Stomach (tissue), 9 donors: ENCODE results near the gene SLC12A7. TPM values are rescaled to one million over a fixed set of nuclear protein-coding genes. Genes with fewer than 3 reads are reported as not detected.

Source experiments
- DNase-seq, 2 donors: peaks; one replicate each; pipeline versions ENCODE4 v3.0.0 to v3.0.0-alpha.2; 2013 to 2019
- H3K27ac ChIP-seq, 5 donors: fragments of 200-600 bp in 4 of 5; sonication (generic) in 4 of 5; one replicate each; pipeline ENCODE4 v1.5.1; 2013 to 2019; ENCODE audit warnings: mild to moderate bottlenecking in 1 of 5, moderate library complexity in 1 of 5
- H3K27me3 ChIP-seq, 3 donors: fragments of 200-600 bp; sonication (generic); one replicate each; pipeline ENCODE4 v1.5.1; 2017 to 2019; ENCODE audit warnings: mixed run types in 1 of 3
- H3K36me3 ChIP-seq, 4 donors: fragments of 200-600 bp; sonication (generic); 1 replicate in 3 of 4; 2 replicates in 1 of 4; pipeline ENCODE4 v1.5.1; 2016 to 2019
- H3K4me1 ChIP-seq, 4 donors: fragments of 200-600 bp; sonication (generic); one replicate each; pipeline ENCODE4 v1.5.1; 2016 to 2019
- H3K4me3 ChIP-seq, 4 donors: fragments of 200-600 bp; sonication (generic) in 3 of 4; one replicate each; pipeline ENCODE4 v1.5.1; 2016 to 2019; ENCODE audit warnings: mild to moderate bottlenecking in 1 of 4
- H3K9me3 ChIP-seq, 4 donors: fragments of 200-600 bp; sonication (generic); one replicate each; pipeline ENCODE4 v1.5.1; 2016 to 2019
- CTCF ChIP-seq, 7 experiments: fragments of 450-650 bp in 4 of 7; fragments of 200-600 bp in 3 of 7; sonication (generic) in 3 of 7; IDR thresholded peaks; one replicate each; pipeline ENCODE4 v1.5.1; 2016 to 2019; ENCODE audit warnings: antibody characterized with exemption in 7 of 7, control low read depth in 2 of 7, mild to moderate bottlenecking in 1 of 7
- EP300 ChIP-seq: sonication (generic); formaldehyde crosslinking; IDR thresholded peaks from one replicate; pipeline ENCODE4 v1.6.1; 2017; ENCODE audit warnings: antibody characterized with exemption
- POLR2A ChIP-seq, 4 donors: fragments of 450-650 bp; IDR thresholded peaks; one replicate each; pipeline ENCODE4 v1.6.1; 2016; ENCODE audit warnings: antibody characterized with exemption in 4 of 4, control low read depth in 2 of 4, mild to moderate bottlenecking in 1 of 4, moderate library complexity in 1 of 4
- POLR2AphosphoS5 ChIP-seq, 3 donors: sonication (generic); formaldehyde crosslinking; IDR thresholded peaks; one replicate each; pipeline ENCODE4 v1.6.1; 2016; ENCODE audit warnings: antibody characterized with exemption in 3 of 3
- WGBS, 5 donors: extraction: QIAGEN DNeasy Blood & Tissue Kit in 3 of 5; methylation state at CpG; one replicate each; pipeline versions ENCODE4 v1.1.5 to v1.1.7; 2013 to 2018; 5-methylcytosine and 5-hydroxymethylcytosine counted together
- intact Hi-C: fragments of 100-400 bp; cut with DNase I; formaldehyde crosslinking; loops from one replicate; pipeline ENCODE4 v1.15.1; 2023; ENCODE audit warnings: low total_unique reads
- polyA plus RNA-seq, 3 donors: library from polyadenylated mRNA; stranded (reverse); fragments of 200-250 nt; gene quantifications; one replicate each; pipeline ENCODE4 v1.2.3, GENCODE V29; 2013
- total RNA-seq, 5 donors: library from RNA; depleted of rRNA; stranded (reverse); fragments of >200 nt; gene quantifications; one replicate each; pipeline versions ENCODE4 v1.1.0 to v1.2.3, GENCODE V29; 2014 to 2016
- donor health status: healthy with polysubstance abuse.
- donor health status: Bipolar disorder and iron deficiency.
- donor health status: healthy.

SLC12A7 gene
- total and polyA plus RNA-seq, 8 donors = 4.7 to 346 (median 37.7) TPM

GRCh38 chr5:1124205-1125029 is 12.6 kb upstream of the SLC12A7 start:
- H3K27me3 ChIP-seq = no peaks in the 10 kb centered on the region
- no peaks in the 10 kb centered on the region for H3K36me3 ChIP-seq
- H3K4me3 ChIP-seq = no peak overlapping the region
- H3K4me1 ChIP-seq = peaks cover 42 to 63% (median 50%) of the 10 kb centered on the region in 4 donors
- intact Hi-C loops = no loop called here
- no peaks in the 10 kb centered on the region for H3K9me3 ChIP-seq
- DNase-seq = no peak
- WGBS, 5 donors = 75 to 85% (median 81%) methylated on average over 27 of the region's 27 CpGs
- H3K27ac ChIP-seq = peak overlapping the region in 4 of 5 donors; percentile 40 to 87 (median 52)
- TF ChIP-seq POLR2A (IDR thresholded peaks at IDR 0.05) (no peak), CTCF (IDR thresholded peaks at IDR 0.05) (no peak), EP300 (no peak), POLR2AphosphoS5 (IDR thresholded peaks at IDR 0.05) (no peak)

- intact Hi-C loops = no loop called here
- Histone ChIP-seq H3K27ac (peak overlapping the region; percentile 26 to 87 (median 54)), H3K36me3 (no peaks in the 10 kb centered on the region), H3K4me1 (peaks cover 42 to 63% (median 50%) of the 10 kb centered on the region in 4 donors), H3K4me3 (no peak overlapping the region), H3K27me3 (no peaks in the 10 kb centered on the region), H3K9me3 (no peaks in the 10 kb centered on the region)
- 55 to 74% (median 62%) methylated on average over 20 of the region's 20 CpGs for WGBS, 5 donors
- no peak for DNase-seq
- TF ChIP-seq POLR2AphosphoS5 (IDR thresholded peaks at IDR 0.05) = no peak
- no peak for TF ChIP-seq CTCF (IDR thresholded peaks at IDR 0.05)
- no peak for TF ChIP-seq POLR2A (IDR thresholded peaks at IDR 0.05)
- no peak for TF ChIP-seq EP300
Observed at GRCh38 chr5:1123418-1124147, 11.7 kb upstream of the SLC12A7 start.

- H3K27ac ChIP-seq = peak overlapping the region; percentile 26 to 87 (median 66)
- DNase-seq = peak in 1 of 2 donors; percentile 87
- intact Hi-C loops = no loop called here
Observed at GRCh38 chr5:1122511-1123294, 10.8 kb upstream of the SLC12A7 start.

More at GRCh38 chr5:1122511-1123294, 10.8 kb upstream of the SLC12A7 start:
- no peak overlapping the region for H3K4me3 ChIP-seq
- peaks cover 38 to 63% (median 49%) of the 10 kb centered on the region in 4 donors for H3K4me1 ChIP-seq
- 61 to 80% (median 66%) methylated on average over 26 to 34 of the region's 34 CpGs for WGBS, 5 donors
- H3K36me3 ChIP-seq = no peaks in the 10 kb centered on the region
- no peaks in the 10 kb centered on the region for H3K9me3 ChIP-seq
- TF ChIP-seq EP300 (no peak), POLR2AphosphoS5 (IDR thresholded peaks at IDR 0.05) (no peak), CTCF (IDR thresholded peaks at IDR 0.05) (no peak), POLR2A (IDR thresholded peaks at IDR 0.05) (no peak)
- no peaks in the 10 kb centered on the region for H3K27me3 ChIP-seq
